HEK293T (cell line): Measurements from ENCODE around the gene CADPS.

ENCODE experiments used
- CTCF ChIA-PET: fragments of 350-600 bp; formaldehyde crosslinking; extraction: SDS; loops from one replicate; lab custom pipeline; 2021; ENCODE audit warnings: antibody characterized with exemption, inconsistent platforms; lab: Yijun Ruan, JAX
- POLR2A ChIA-PET: fragments of 350-600 bp; formaldehyde crosslinking; extraction: SDS; loops from one replicate; lab custom pipeline; 2020; ENCODE audit warnings: antibody characterized with exemption, inconsistent platforms; lab: Yijun Ruan, JAX
- DNase-seq: peaks from one replicate; pipeline ENCODE4 v3.0.0; 2012; ENCODE audit warnings: mixed read lengths; ENCODE audit errors: extremely low spot score
- ARNT ChIP-seq: fragments of 450-650 bp; IDR thresholded peaks from 2 replicates; pipeline ENCODE4 v1.6.1; 2017; ENCODE audit warnings: mild to moderate bottlenecking
- BHLHE40 ChIP-seq: fragments of 450-650 bp; IDR thresholded peaks from 2 replicates; pipeline ENCODE4 v1.6.1; 2016; ENCODE audit warnings: mild to moderate bottlenecking, moderate library complexity, borderline replicate concordance
- CTBP1 ChIP-seq: fragments of 450-650 bp; IDR thresholded peaks from 2 replicates; pipeline ENCODE4 v1.6.1; 2016; ENCODE audit warnings: borderline replicate concordance
- ELF4 ChIP-seq: fragments of 450-650 bp; IDR thresholded peaks from 2 replicates; pipeline ENCODE4 v1.6.1; 2017; ENCODE audit warnings: antibody characterized with exemption
- FOXA1 ChIP-seq: fragments of 450-650 bp; IDR thresholded peaks from 2 replicates; pipeline ENCODE4 v1.6.1; 2016; ENCODE audit warnings: mild to moderate bottlenecking
- FOXK2 ChIP-seq: fragments of 450-650 bp; IDR thresholded peaks from 2 replicates; pipeline ENCODE4 v1.6.1; 2016; ENCODE audit warnings: mild to moderate bottlenecking
- FOXM1 ChIP-seq: fragments of 450-650 bp; IDR thresholded peaks from 2 replicates; pipeline ENCODE4 v1.6.1; 2017; ENCODE audit warnings: mild to moderate bottlenecking, borderline replicate concordance
- HDGF ChIP-seq: fragments of 450-650 bp; IDR thresholded peaks from 2 replicates; pipeline ENCODE4 v1.6.1; 2017; ENCODE audit warnings: antibody characterized with exemption, borderline replicate concordance
- L3MBTL2 ChIP-seq: fragments of 450-650 bp; conservative IDR thresholded peaks from 2 replicates; pipeline ENCODE4 v1.6.1; 2016; ENCODE audit warnings: mild to moderate bottlenecking
- LEF1 ChIP-seq: fragments of 450-650 bp; IDR thresholded peaks from 2 replicates; pipeline ENCODE4 v1.6.1; 2017; ENCODE audit warnings: mild to moderate bottlenecking, borderline replicate concordance
- NFRKB ChIP-seq: fragments of 450-650 bp; IDR thresholded peaks from 2 replicates; pipeline ENCODE4 v1.6.1; 2016; ENCODE audit warnings: mild to moderate bottlenecking, moderate library complexity
- SP1 ChIP-seq: fragments of 450-650 bp; IDR thresholded peaks from 2 replicates; pipeline ENCODE4 v1.6.1; 2017
- SUZ12 ChIP-seq: fragments of 450-650 bp; IDR thresholded peaks from 2 replicates; pipeline ENCODE4 v1.6.1; 2016; ENCODE audit warnings: mild to moderate bottlenecking
- TARDBP ChIP-seq: fragments of 450-650 bp; IDR thresholded peaks from 2 replicates; pipeline ENCODE4 v1.6.1; 2016
- ZNF384 ChIP-seq: fragments of 450-650 bp; IDR thresholded peaks from 2 replicates; pipeline ENCODE4 v1.6.1; 2016
- TF ChIP-seq, protein P1 (sequence below): fragments of 450-650 bp; IDR thresholded peaks from 2 replicates; pipeline ENCODE4 v1.6.1; 2016

The CADPS gene

DNA sequence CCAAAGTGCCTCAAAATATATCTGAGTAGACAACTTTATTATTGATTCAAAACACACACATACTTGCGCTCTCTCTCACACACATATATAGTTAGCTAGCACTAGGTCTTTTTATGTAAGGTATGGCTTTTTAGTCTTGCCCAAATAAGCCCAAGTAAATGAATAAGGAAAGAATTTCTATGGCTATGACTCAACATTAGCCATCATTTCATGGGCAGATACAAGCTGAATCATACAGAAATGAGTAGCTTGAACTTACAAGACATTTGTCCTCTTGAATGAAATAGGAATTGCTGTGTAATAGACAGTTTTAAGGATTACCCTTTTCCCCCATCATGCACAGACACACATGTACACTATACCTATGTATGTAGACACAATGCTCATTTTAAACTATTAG lies 4.9 kb downstream of the CADPS start:
- CTCF ChIA-PET: no interaction called here
- POLR2A ChIA-PET: interaction anchor here (0.5 kb wide), 1 partner anchor 15 kb away, joined by 3 read pairs; no protein-coding TSS in a partner anchor
- DNase-seq: no peak
- TF ChIP-seq FOXK2: no peak
- TF ChIP-seq SUZ12: no peak
- no peak for TF ChIP-seq ELF4
- no peak for TF ChIP-seq BHLHE40
- TF ChIP-seq TARDBP: no peak
- TF ChIP-seq, protein P1, sequence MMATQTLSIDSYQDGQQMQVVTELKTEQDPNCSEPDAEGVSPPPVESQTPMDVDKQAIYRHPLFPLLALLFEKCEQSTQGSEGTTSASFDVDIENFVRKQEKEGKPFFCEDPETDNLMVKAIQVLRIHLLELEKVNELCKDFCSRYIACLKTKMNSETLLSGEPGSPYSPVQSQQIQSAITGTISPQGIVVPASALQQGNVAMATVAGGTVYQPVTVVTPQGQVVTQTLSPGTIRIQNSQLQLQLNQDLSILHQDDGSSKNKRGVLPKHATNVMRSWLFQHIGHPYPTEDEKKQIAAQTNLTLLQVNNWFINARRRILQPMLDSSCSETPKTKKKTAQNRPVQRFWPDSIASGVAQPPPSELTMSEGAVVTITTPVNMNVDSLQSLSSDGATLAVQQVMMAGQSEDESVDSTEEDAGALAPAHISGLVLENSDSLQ: no peak
- TF ChIP-seq FOXM1: no peak
- TF ChIP-seq SP1: no peak
- no peak for TF ChIP-seq FOXA1
- TF ChIP-seq ZNF384: no peak
- no peak for TF ChIP-seq ARNT
- no peak for TF ChIP-seq HDGF
- no peak for TF ChIP-seq LEF1
- no peak for TF ChIP-seq NFRKB

DNA sequence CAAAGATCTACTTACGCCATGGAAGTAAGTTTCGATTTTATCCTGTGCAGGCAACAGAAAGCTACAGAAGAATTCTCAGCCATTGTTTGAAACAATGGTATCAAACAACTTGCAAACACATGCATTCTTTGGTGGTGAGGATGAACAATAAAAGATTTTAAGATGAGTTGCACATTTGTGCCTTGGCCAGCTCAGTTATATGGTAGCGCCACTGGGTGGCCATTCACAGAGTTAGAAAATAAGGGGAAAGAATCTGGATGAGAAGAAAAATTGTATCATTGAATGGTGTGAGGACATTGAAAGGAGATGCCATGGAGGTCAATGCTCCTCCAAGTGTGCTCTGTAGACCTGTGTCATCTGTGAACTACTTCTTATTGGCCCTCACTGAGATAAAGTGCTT lies 11.6 kb downstream of the CADPS start:
- TF ChIP-seq CTBP1 (no peak), LEF1 (no peak), ELF4 (no peak), ARNT (no peak), SUZ12 (no peak), FOXA1 (no peak), L3MBTL2 (no peak), SP1 (no peak), FOXK2 (no peak), HDGF (no peak), TARDBP (no peak)
- TF ChIP-seq, protein P1: no peak
- DNase-seq: no peak
- POLR2A ChIA-PET: no interaction called here
- CTCF ChIA-PET: no interaction called here

DNA sequence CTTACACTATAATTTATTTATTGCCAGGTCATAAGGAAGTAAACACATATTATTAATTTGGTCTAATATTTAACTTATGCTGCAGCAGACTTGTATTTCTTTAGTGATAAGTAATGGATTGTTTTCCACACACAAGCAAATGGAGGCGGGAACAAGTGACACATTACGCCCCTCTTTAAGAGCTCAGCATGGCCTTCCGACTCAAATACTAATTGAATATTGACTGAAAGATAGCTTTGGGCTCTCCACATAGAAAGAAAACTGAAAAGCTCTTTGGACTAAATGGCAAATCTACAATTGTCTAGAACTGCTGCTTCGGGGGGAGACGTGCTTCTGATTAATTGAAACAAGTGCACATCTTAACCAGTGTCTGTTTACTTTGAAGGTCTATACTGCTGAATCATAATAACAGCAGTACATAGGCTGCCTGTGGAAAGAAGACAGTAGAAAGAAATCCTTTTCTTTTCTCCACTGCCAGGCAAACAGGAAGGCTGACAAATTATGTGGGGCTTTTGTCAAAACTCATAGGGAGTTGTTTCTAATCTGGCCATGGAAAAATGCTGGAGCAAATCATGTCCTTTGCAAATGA lies 15.9 kb downstream of the CADPS start:
- CTCF ChIA-PET: no interaction called here
- TF ChIP-seq NFRKB: no peak
- TF ChIP-seq FOXM1: no peak
- no peak for TF ChIP-seq ELF4
- TF ChIP-seq ZNF384: no peak
- TF ChIP-seq, protein P1: no peak
- no peak for TF ChIP-seq FOXA1
- TF ChIP-seq BHLHE40: no peak
- no peak for TF ChIP-seq L3MBTL2
- no peak for TF ChIP-seq ARNT
- no peak for TF ChIP-seq TARDBP
- TF ChIP-seq FOXK2: no peak
- TF ChIP-seq LEF1: no peak
- no peak for TF ChIP-seq CTBP1
- no peak for TF ChIP-seq SP1
- no peak for TF ChIP-seq HDGF
- TF ChIP-seq SUZ12: no peak
- DNase-seq: no peak
- POLR2A ChIA-PET: no interaction called here

DNA sequence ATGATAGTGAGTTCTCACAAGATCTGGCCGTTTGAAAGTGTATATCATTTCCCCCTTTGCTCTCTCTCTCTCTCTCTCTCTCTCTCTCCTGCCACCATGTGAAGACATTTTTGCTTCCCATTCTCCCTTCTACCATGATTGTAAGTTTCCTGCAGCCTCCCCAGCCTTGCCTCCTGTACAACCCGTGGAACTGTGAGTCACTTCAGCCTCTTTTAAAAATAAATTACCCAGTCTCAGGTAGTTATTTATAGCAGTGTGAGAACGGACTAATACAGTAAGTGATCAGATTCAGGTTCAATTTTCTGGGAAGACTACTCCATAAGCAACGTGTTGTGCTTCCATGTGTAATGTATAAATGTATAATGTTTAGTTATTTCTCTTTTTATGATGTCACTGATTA lies 29.2 kb downstream of the CADPS start:
- TF ChIP-seq NFRKB: no peak
- TF ChIP-seq L3MBTL2: no peak
- TF ChIP-seq ARNT: no peak
- no peak for TF ChIP-seq TARDBP
- TF ChIP-seq CTBP1: no peak
- no peak for TF ChIP-seq FOXA1
- TF ChIP-seq, protein P1: no peak
- TF ChIP-seq HDGF: no peak
- ChIA-PET POLR2A (no interaction called here), CTCF (no interaction called here)
- DNase-seq: no peak

DNA sequence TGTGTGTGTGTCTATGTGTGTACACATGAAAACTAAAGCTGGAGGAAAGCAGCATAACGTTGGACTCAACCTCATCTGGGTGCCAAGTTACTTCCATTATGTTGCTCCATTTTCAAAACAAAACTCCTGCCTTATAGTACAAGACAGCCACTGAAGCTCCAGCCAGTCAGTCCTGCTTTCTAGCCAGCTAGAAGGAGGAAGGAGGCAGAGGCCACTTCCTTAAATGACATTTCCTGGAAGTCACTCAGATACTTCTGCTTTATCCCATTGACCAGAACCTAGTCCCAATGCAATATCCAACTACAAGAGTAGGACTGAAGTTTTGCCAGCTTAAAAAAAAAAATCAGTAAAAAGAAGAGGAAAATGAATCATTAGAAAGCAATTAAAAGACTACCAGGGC lies 31.7 kb downstream of the CADPS start:
- CTCF ChIA-PET: no interaction called here
- POLR2A ChIA-PET: no interaction called here
- TF ChIP-seq HDGF (no peak), FOXA1 (no peak), ZNF384 (no peak), NFRKB (no peak), FOXM1 (no peak), FOXK2 (no peak), LEF1 (no peak), TARDBP (no peak), L3MBTL2 (no peak), BHLHE40 (no peak), SP1 (no peak)
- DNase-seq: no peak
